Parathyroid adenoma (tissue), 2 donors: ENCODE measurements around the gene ZNF143.

Experiments used
- H2AFZ ChIP-seq: fragments of 300-600 bp; sonication (generic); one replicate; pipeline ENCODE4 v1.7.0; 2017; ENCODE audit warnings: antibody characterized with exemption, mild to moderate bottlenecking
- H3K27ac ChIP-seq: fragments of 300-600 bp; sonication (generic); one replicate; pipeline ENCODE4 v1.7.0; 2017
- H3K27me3 ChIP-seq: fragments of 300-600 bp; sonication (generic); one replicate; pipeline ENCODE4 v1.7.0; 2017; ENCODE audit warnings: low read length; ENCODE audit not compliant: control insufficient read depth, insufficient read depth
- H3K36me3 ChIP-seq: fragments of 300-600 bp; sonication (generic); one replicate; pipeline ENCODE4 v1.7.0; 2017; ENCODE audit warnings: low read length; ENCODE audit not compliant: control insufficient read depth, insufficient read depth
- H3K4me1 ChIP-seq: fragments of 300-600 bp; sonication (generic); one replicate; pipeline ENCODE4 v1.7.0; 2017; ENCODE audit warnings: control low read depth
- H3K4me2 ChIP-seq: fragments of 300-600 bp; sonication (generic); one replicate; pipeline ENCODE4 v1.7.0; 2017; ENCODE audit warnings: low read length
- H3K4me3 ChIP-seq: fragments of 300-600 bp; sonication (generic); one replicate; pipeline ENCODE4 v1.7.0; 2017; ENCODE audit warnings: low read depth, low read length
- H3K79me2 ChIP-seq: fragments of 300-600 bp; sonication (generic); one replicate; pipeline ENCODE4 v1.7.0; 2017; ENCODE audit warnings: control low read depth
- H3K9ac ChIP-seq: fragments of 300-600 bp; sonication (generic); one replicate; pipeline ENCODE4 v1.7.0; 2017; ENCODE audit warnings: mild to moderate bottlenecking
- H3K9me3 ChIP-seq: fragments of 300-600 bp; sonication (generic); one replicate; pipeline ENCODE4 v1.7.0; 2017; ENCODE audit warnings: low read length; ENCODE audit not compliant: control insufficient read depth
- CTCF ChIP-seq: fragments of 300-600 bp; sonication (generic); IDR thresholded peaks from one replicate; pipeline ENCODE4 v1.7.0; 2017; ENCODE audit warnings: antibody characterized with exemption, mild to moderate bottlenecking
- donor health status: primary hyperparathyroidism.

ZNF143 gene

DNA sequence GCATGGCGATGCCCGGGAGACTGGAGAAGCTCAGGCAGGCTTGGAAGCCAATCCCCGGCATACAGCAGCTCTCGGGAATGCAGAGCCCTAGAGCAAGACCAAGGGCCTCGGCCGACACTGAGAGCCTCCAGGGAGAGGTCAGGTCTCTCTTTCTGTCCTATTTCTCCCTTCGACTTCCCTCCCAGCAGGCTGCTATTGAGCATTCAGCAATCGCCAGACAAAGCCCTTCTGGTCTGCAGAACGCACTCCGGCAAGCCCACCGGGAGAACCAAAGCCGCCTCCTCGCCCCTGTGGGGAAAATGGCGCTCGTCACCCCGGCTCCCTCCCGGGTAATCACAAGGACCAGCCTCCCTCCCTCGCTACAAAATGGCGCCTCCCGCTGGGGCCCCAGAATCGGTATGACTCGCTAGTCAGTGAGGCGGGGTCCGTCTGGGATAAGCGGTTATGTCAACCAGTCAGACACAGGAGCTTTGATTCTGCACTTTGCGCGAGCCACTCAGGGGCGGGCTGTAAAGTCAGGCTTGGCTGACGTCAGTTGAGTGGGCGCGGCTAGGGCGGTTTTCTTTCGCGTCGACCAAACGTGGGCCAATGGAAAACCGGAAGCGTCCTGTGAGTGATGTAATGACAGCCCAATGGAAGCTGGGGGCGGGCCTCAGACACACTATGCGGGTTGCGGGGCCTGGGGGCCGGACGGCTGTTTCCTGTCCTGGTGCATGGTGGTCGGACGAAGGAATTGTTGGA lies at the start of gene ZNF143:
Gene ZNF143, plus strand, starts transcription at position 691 of the 741 bp plus-strand sequence. CDS start 10,297 bp downstream, outside the sequence.
- Histone ChIP-seq H3K4me1 (no peaks in the 10 kb centered on the region), H3K79me2 (peaks cover 17% of the 10 kb centered on the region), H3K4me2 (peak within 1 kb of the TSS; percentile 80), H3K27ac (peak within 1 kb of the TSS; percentile 99), H3K9ac (peak within 1 kb of the TSS; percentile 99), H3K4me3 (peak within 1 kb of the TSS; percentile 90), H2AFZ (peak within 1 kb of the TSS; percentile 86), H3K27me3 (no peaks in the 10 kb centered on the region), H3K9me3 (no peaks in the 10 kb centered on the region), H3K36me3 (no peaks in the 10 kb centered on the region)
- TF ChIP-seq CTCF, result no peak

DNA sequence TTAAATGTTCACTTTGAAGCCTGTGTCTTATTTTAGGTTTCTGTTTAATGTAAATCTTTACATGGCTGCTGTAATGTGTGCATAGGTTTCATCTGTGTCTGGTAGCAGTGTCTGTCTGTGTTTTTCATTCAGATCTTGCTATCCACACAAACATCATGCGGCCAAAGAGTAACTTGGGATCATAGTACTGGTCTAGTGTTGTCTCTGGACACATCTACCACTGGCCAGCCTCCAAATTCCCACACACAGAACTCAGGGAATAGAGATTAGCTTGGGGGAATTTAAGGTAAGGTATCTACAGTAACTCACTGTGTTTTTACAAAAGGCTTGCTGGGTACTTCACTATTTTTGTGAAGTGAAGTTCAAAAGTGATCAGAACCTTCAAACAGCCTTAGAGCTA lies 32.1 kb upstream of the ZNF143 start:
- no peaks in the 10 kb centered on the region for H3K79me2 ChIP-seq
- no peaks in the 10 kb centered on the region for H3K27me3 ChIP-seq
- no peak overlapping the region for H3K27ac ChIP-seq
- H3K9me3 ChIP-seq, result no peaks in the 10 kb centered on the region
- H3K4me3 ChIP-seq, result no peak overlapping the region
- no peak overlapping the region for H3K4me2 ChIP-seq
- no peaks in the 10 kb centered on the region for H3K4me1 ChIP-seq
- H2AFZ ChIP-seq, result no peak overlapping the region
- no peaks in the 10 kb centered on the region for H3K36me3 ChIP-seq
- H3K9ac ChIP-seq, result no peak overlapping the region
- no peak for TF ChIP-seq CTCF

GRCh38 chr11:9438611-9439010 lies 22.2 kb upstream of the ZNF143 start:
- H3K36me3 ChIP-seq, result no peaks in the 10 kb centered on the region
- H3K4me3 ChIP-seq, result no peak overlapping the region
- no peak overlapping the region for H3K27ac ChIP-seq
- no peak for TF ChIP-seq CTCF
- H3K9me3 ChIP-seq, result no peaks in the 10 kb centered on the region
- no peaks in the 10 kb centered on the region for H3K27me3 ChIP-seq
- H3K79me2 ChIP-seq, result no peaks in the 10 kb centered on the region
- H3K4me2 ChIP-seq, result no peak overlapping the region
- H3K9ac ChIP-seq, result no peak overlapping the region
- no peaks in the 10 kb centered on the region for H3K4me1 ChIP-seq
- H2AFZ ChIP-seq, result no peak overlapping the region

DNA sequence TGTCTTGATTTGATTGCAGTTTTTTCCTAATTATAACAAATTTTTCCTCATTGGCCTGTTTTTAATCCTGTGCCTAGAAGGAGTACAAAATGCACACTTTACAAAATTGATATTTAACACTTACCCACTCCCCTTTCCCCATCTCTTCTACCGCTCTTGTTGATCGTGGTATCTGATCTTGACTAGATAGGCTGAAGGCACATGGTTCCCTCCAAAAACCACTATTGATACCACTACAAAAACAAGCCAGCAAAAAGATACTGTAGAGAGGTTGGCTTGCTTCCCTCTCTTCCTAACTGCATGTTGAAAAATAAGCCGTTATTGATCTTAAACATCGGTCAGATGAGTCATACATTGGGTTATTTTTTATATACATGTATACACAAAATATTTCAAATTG lies 14.6 kb upstream of the ZNF143 start:
- Histone ChIP-seq H3K4me1 (no peaks in the 10 kb centered on the region), H3K4me2 (no peak overlapping the region), H3K36me3 (no peaks in the 10 kb centered on the region), H3K27me3 (no peaks in the 10 kb centered on the region), H2AFZ (no peak overlapping the region), H3K27ac (no peak overlapping the region), H3K9me3 (no peaks in the 10 kb centered on the region), H3K9ac (no peak overlapping the region), H3K4me3 (no peak overlapping the region), H3K79me2 (no peaks in the 10 kb centered on the region)
- TF ChIP-seq CTCF, result no peak
